Kasumi-1 (cell line): ENCODE results near the gene SPIN3.
"Not testable (repeated sequence)": the region's sequence is repeated elsewhere in the genome, so short reads cannot be mapped to it uniquely, and the experiment has no call there.

Source experiments
- DNase-seq, 2 experiments: peaks; one replicate each; lab custom pipeline; 2025; lab: John Stamatoyannopoulos, UW

Gene SPIN3

GRCh38 chrX:56995271-56995994 lies at the start of gene SPIN3:
Gene SPIN3 (minus strand): TSS chrX:56995541. CDS start chrX:56994947, 594 bp downstream.
- DNase-seq, result no peak

- no peak for DNase-seq
Measured at GRCh38 chrX:57044245-57044644, 48.9 kb upstream of the SPIN3 start.

GRCh38 chrX:57037265-57037664 lies 41.9 kb upstream of the SPIN3 start:
- DNase-seq, result not testable (repeated sequence)

- no peak for DNase-seq
Measured at GRCh38 chrX:56994375-56995270, 718 bp downstream of the SPIN3 start.

GRCh38 chrX:56987741-56988140 lies 7.6 kb downstream of the SPIN3 start:
- DNase-seq, result no peak

GRCh38 chrX:56986138-56986537 lies 9.2 kb downstream of the SPIN3 start:
- DNase-seq, result no peak

GRCh38 chrX:56978172-56978571 lies 17.2 kb downstream of the SPIN3 start:
- peak; percentile 30 to 46 for DNase-seq

- DNase-seq, result peak in 1 of 2 experiments; percentile 0
Measured at GRCh38 chrX:56975611-56976010, 19.7 kb downstream of the SPIN3 start.

GRCh38 chrX:56974408-56974807 lies 20.9 kb downstream of the SPIN3 start:
- no peak for DNase-seq

GRCh38 chrX:56969559-56969958 lies 25.8 kb downstream of the SPIN3 start:
- no peak for DNase-seq

GRCh38 chrX:56968980-56969379 lies 26.4 kb downstream of the SPIN3 start:
- DNase-seq, result no peak

GRCh38 chrX:56963377-56963776 lies 32.0 kb downstream of the SPIN3 start:
- DNase-seq, result no peak

GRCh38 chrX:56947699-56948098 lies 47.6 kb downstream of the SPIN3 start:
- DNase-seq, result no peak

GRCh38 chrX:56946201-56946600 lies 49.1 kb downstream of the SPIN3 start:
- not testable (repeated sequence) for DNase-seq

- not testable (repeated sequence) for DNase-seq
Measured at GRCh38 chrX:56945226-56945625, 50.1 kb downstream of the SPIN3 start.

GRCh38 chrX:56943264-56943663 lies 52.1 kb downstream of the SPIN3 start:
- DNase-seq, result no peak
